OCI-LY3 (cell line): Measurements from ENCODE around the gene EFEMP1.

ENCODE experiments used
- H2AFZ ChIP-seq: fragments of 200-600, 300-600 bp; shearing (Covaris generic); 2 replicates; pipeline ENCODE4 v1.6.0; 2014; ENCODE audit warnings: antibody characterized with exemption, low read depth, low read length
- H3K27ac ChIP-seq: fragments of 200-600, 300-600 bp; sonication (generic); 2 replicates; pipeline ENCODE4 v1.5.1; 2014; ENCODE audit warnings: mild to moderate bottlenecking, low read length, moderate library complexity, mixed read lengths
- H3K27me3 ChIP-seq: fragments of 200-600, 300-600 bp; sonication (generic); 2 replicates; pipeline ENCODE4 v1.6.1; 2014; ENCODE audit warnings: low read depth, low read length, mixed read lengths
- H3K36me3 ChIP-seq: fragments of 200-600, 300-600 bp; sonication (generic); replicated peaks from 2 replicates; pipeline ENCODE3; 2014; ENCODE audit warnings: low read depth, low read length, mixed read lengths
- H3K4me1 ChIP-seq: fragments of 300-600, 200-600 bp; sonication (generic); 2 replicates; pipeline ENCODE4 v1.6.1; 2014; ENCODE audit warnings: low read length, mixed read lengths
- H3K4me2 ChIP-seq: fragments of 200-600, 300-600 bp; sonication (generic); 2 replicates; pipeline ENCODE4 v1.6.1; 2014; ENCODE audit warnings: low read length, mixed read lengths
- H3K4me3 ChIP-seq: fragments of 300-600, 200-600 bp; sonication (generic); 2 replicates; pipeline ENCODE4 v1.5.1; 2014; ENCODE audit warnings: antibody characterized with exemption, mild to moderate bottlenecking, low read length, moderate library complexity
- H3K79me2 ChIP-seq: fragments of 300-600, 200-600 bp; shearing (Covaris generic); 2 replicates; pipeline ENCODE4 v1.6.1; 2014; ENCODE audit warnings: mild to moderate bottlenecking, low read length, mixed read lengths
- H3K9ac ChIP-seq: fragments of 300-600, 200-600 bp; shearing (Covaris generic); 2 replicates; pipeline ENCODE4 v1.6.0; 2014; ENCODE audit warnings: mild to moderate bottlenecking, low read length, moderate library complexity
- H3K9me3 ChIP-seq: fragments of 200-600, 300-600 bp; shearing (Covaris generic); 2 replicates; pipeline ENCODE4 v1.6.1; 2014; ENCODE audit warnings: low read length, mixed read lengths; ENCODE audit not compliant: insufficient read depth
- H4K20me1 ChIP-seq: fragments of 200-600, 300-600 bp; sonication (generic); 2 replicates; pipeline ENCODE4 v1.6.1; 2016; ENCODE audit warnings: low read length, mixed read lengths; ENCODE audit not compliant: insufficient read depth
- CTCF ChIP-seq: fragments of 200-600, 300-600 bp; sonication (generic); IDR thresholded peaks from 2 replicates; pipeline ENCODE4 v1.5.1; 2014; ENCODE audit warnings: antibody characterized with exemption, low read length, low read depth
- EZH2phosphoT487 ChIP-seq: fragments of 200-600 bp; shearing (Covaris generic); IDR thresholded peaks from 2 replicates; pipeline ENCODE4 v1.6.1; 2018; ENCODE audit warnings: antibody characterized with exemption, mixed run types, low read depth

EFEMP1 gene, protein sequence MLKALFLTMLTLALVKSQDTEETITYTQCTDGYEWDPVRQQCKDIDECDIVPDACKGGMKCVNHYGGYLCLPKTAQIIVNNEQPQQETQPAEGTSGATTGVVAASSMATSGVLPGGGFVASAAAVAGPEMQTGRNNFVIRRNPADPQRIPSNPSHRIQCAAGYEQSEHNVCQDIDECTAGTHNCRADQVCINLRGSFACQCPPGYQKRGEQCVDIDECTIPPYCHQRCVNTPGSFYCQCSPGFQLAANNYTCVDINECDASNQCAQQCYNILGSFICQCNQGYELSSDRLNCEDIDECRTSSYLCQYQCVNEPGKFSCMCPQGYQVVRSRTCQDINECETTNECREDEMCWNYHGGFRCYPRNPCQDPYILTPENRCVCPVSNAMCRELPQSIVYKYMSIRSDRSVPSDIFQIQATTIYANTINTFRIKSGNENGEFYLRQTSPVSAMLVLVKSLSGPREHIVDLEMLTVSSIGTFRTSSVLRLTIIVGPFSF

GRCh38 chr2:55923091-55923981, at the start of gene EFEMP1:
Gene EFEMP1, minus strand, starts transcription at chr2:55923782. Its CDS starts 1,342 bp downstream, at chr2:55922440.
- Histone ChIP-seq H3K36me3 (no peaks in the 10 kb centered on the region), H3K4me3 (no peak within 1 kb of the TSS), H3K27ac (no peak within 1 kb of the TSS), H3K9me3 (no peaks in the 10 kb centered on the region), H4K20me1 (no peaks in the 10 kb centered on the region), H2AFZ (no peak within 1 kb of the TSS), H3K4me1 (no peaks in the 10 kb centered on the region), H3K79me2 (no peaks in the 10 kb centered on the region), H3K4me2 (no peak within 1 kb of the TSS), H3K9ac (no peak within 1 kb of the TSS), H3K27me3 (no peaks in the 10 kb centered on the region)
- TF ChIP-seq CTCF, result no peak
- no peak for TF ChIP-seq EZH2phosphoT487

GRCh38 chr2:55970500-55970899, 46.9 kb upstream of the EFEMP1 start:
- no peaks in the 10 kb centered on the region for H3K27me3 ChIP-seq
- no peak overlapping the region for H3K4me3 ChIP-seq
- no peaks in the 10 kb centered on the region for H3K36me3 ChIP-seq
- no peak overlapping the region for H3K9ac ChIP-seq
- H3K4me2 ChIP-seq, result 0 out of 2 replicates have a peak overlapping the region, but pooled peaks have one; percentile 10
- H3K4me1 ChIP-seq, result peaks cover 9% of the 10 kb centered on the region
- H2AFZ ChIP-seq, result no peak overlapping the region
- no peaks in the 10 kb centered on the region for H3K9me3 ChIP-seq
- no peak overlapping the region for H3K27ac ChIP-seq
- no peaks in the 10 kb centered on the region for H3K79me2 ChIP-seq
- H4K20me1 ChIP-seq, result no peaks in the 10 kb centered on the region
- TF ChIP-seq CTCF (no peak), EZH2phosphoT487 (no peak)

- Histone ChIP-seq H3K4me2 (no peak overlapping the region), H3K4me1 (peaks cover 9% of the 10 kb centered on the region), H4K20me1 (no peaks in the 10 kb centered on the region), H3K9me3 (no peaks in the 10 kb centered on the region), H3K27ac (no peak overlapping the region), H3K79me2 (no peaks in the 10 kb centered on the region), H3K9ac (no peak overlapping the region), H3K27me3 (no peaks in the 10 kb centered on the region), H3K36me3 (no peaks in the 10 kb centered on the region), H2AFZ (no peak overlapping the region), H3K4me3 (no peak overlapping the region)
- TF ChIP-seq CTCF (no peak), EZH2phosphoT487 (no peak)
Observed at GRCh38 chr2:55968941-55969340, 45.4 kb upstream of the EFEMP1 start.
